CD4-positive, alpha-beta T cell treated with Interleukin-1 beta for 1 hour (primary cell): ENCODE data around the gene CTNNA2.

Experiments used
- DNase-seq, 2 donors: peaks; one replicate each; pipeline ENCODE4 v3.0.0-alpha.2; 2020 to 2022

The CTNNA2 gene

GRCh38 chr2:79619442-79619841 lies 106.6 kb downstream of the CTNNA2 start:
- DNase-seq: no peak

DNA sequence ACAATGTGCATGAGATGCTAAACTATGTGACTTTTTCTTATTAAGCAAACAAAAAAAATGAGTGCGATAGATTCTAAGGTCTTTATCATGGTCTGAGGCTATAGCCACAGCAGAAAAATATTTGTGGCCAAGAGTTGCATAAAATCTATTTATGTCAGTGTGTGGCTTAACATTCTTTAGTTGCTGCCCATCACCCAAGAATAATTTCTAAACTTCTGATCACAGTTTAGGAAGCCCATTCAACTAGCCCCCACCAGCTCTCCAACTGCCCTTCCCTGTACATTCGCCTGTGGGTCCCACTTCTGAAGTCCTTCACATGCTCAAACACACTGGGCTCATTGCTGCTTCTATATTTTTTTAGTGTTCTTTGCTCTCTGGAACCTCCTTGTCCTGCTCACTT lies 107.1 kb downstream of the CTNNA2 start:
- DNase-seq: no peak

- DNase-seq: no peak
These were observed 107.8 kb downstream of the CTNNA2 start for GRCh38 chr2:79620679-79621078.

GRCh38 chr2:79621252-79621651 lies 108.4 kb downstream of the CTNNA2 start:
- DNase-seq: no peak

DNA sequence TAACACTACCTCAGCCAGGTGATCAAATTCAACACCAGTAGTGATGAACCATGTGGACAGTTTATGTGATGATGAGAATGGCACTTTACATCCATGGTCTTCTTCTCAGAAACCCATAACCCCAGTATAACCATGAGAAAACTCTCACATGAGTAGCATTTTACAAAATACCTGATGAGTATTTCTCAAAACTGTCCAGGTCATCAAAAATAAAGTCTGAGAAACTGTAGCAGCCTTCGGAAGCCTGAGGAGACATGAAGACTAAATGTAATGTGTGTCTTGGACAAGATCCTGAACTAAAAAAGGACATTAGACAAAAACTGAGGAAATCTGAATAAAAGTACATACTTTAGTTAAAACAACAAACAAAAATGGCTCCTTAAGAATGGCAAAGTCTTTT lies 108.9 kb downstream of the CTNNA2 start:
- no peak for DNase-seq

DNA sequence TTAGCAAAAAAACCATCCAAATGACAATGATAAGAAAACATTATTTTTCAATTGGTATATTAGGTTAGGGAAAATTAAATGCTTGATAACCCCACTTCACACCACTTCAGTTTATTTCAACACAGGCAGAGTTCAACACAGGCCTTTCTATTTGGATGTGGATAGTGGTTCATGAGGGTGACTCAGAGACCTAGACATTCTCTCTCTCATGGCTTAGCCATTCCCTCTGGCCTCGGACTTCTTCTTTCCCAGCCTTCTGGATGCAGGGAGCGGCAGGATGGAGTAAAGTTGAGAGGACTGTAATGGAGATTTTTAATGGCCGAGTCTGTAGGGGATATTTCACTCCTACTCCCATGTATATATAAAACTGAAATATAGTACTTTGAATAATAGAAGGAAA lies 109.7 kb downstream of the CTNNA2 start:
- no peak for DNase-seq

DNA sequence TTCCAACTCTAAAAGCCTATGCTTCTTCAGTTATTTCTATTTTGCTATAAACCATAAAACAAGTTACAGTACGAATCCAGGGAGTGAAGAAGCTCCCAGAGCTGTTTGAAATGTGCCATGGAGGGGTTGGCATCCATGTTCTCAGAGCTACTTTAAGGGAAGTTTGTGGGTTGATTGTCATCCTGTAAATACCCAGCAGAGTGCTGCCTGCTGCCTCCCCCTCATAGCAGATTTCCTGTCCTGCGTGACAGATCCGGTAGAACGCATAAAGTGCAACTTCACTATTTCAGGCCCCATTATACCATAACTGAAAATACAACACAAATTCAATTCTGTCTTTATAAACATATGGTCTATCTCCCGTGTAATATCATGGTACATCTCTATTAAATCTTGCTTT lies 114.4 kb downstream of the CTNNA2 start:
- no peak for DNase-seq

GRCh38 chr2:79630060-79630459 lies 117.2 kb downstream of the CTNNA2 start:
- DNase-seq: no peak

DNA sequence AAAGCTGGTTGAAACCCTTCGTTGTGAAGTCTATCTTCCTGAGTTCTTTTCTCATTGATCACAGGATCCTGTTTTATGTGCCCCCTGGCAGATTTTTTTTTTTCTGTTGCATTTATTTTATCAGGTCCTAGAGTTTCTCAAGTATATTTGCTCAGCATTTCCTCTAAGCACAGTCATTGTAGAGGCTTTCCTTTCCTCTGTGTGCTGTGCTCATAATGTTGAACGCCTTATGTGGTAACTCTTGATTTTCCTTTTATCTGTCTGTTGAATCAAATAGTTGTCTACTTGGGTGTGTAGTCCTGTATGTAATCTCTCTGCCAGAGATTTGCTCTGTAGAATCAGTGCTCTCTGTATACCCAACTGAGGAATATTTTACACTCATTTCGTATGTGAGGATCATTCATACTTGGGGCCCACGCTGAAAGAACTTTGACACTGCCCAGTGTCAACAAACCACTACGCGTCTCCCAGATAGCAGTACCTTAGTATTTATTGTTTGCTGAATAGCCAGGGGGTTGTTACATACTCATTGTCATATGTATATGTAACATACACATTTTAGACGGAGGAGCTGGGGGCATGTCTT lies 118.2 kb downstream of the CTNNA2 start:
- DNase-seq: no peak

DNA sequence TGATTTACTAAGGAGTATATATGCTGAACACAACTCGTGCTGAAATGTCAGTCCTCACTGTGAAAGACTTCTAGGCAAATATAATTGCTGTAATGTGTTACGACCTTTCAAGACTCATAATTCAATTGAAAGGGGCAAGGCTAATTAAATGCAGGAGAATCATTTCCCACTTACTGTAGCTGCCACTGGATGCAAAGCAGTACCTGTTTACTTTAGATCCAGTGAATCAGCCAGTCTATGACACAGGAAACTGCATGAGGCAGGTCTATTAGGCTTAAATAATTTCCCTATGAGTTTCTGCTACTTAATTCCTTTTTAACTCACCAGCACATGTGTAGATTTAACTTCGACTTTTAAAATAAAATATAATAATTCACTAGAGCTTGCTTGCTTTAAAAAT lies 125.6 kb downstream of the CTNNA2 start:
- no peak for DNase-seq

GRCh38 chr2:79638954-79639353 lies 126.1 kb downstream of the CTNNA2 start:
- no peak for DNase-seq

- no peak for DNase-seq
These were observed 127.2 kb downstream of the CTNNA2 start for GRCh38 chr2:79640001-79640400.

DNA sequence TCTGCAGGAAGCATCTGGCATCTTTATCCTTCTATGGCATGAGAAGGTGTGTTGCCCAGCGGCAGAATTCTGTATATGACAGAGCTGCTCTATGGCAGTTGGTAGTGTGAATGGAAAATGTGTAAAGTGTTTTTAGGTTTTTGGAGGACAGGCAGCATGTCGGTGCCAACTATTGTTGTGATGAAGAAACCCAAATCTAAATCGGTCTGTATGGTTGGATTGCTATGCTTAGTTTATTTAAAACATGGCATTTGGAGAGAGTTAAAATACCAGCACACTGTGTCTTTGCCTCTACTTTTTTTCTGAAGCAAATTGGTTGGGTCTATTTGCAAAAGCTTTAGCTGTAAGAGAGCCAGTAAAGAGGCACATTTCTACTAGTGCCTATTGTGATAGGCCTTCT lies 136.7 kb downstream of the CTNNA2 start:
- DNase-seq: no peak

GRCh38 chr2:79660557-79660956 lies 147.7 kb downstream of the CTNNA2 start:
- DNase-seq: no peak

- DNase-seq: no peak
These were observed 152.2 kb downstream of the CTNNA2 start for GRCh38 chr2:79665091-79665490.

DNA sequence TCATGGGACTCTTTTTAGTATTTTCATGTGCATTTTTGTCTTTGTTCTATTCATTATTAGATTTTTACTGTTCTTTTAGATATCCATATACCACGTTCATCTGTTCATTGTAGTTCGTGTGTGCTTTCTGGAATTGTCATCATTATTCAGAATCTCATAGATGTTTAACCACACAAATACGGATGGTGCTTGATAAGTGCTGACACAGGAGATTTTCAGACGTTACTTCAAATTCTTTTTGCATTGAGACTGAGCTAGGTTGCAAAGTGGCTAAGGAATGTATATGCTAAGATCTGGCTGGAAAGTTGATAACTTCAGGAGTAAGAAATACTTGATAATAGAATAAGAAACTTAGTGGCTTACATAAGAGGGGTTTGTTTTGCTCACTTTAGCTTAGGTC lies 153.6 kb downstream of the CTNNA2 start:
- DNase-seq: no peak

DNA sequence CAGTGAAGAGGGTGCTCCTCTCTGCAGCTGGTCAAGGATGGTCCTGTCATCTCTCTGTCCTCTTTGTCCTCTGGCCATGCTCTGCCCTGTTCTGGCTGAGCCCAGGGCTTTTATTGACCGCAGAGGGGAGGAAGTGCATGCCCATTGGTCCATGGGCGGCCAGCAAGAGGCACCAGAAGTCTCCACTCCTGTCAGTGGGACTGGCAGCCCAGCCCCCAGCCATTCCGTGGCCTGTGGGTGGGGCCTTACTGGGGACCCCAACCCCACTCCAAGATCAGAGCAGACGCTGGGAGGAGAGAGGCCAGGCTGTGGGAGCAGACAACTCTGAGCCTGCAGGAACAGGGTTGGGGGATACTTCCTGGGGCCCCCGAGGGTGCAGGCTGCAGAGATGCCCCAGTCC lies 156.9 kb downstream of the CTNNA2 start:
- DNase-seq: no peak

GRCh38 chr2:79670198-79670597 lies 157.3 kb downstream of the CTNNA2 start:
- no peak for DNase-seq

DNA sequence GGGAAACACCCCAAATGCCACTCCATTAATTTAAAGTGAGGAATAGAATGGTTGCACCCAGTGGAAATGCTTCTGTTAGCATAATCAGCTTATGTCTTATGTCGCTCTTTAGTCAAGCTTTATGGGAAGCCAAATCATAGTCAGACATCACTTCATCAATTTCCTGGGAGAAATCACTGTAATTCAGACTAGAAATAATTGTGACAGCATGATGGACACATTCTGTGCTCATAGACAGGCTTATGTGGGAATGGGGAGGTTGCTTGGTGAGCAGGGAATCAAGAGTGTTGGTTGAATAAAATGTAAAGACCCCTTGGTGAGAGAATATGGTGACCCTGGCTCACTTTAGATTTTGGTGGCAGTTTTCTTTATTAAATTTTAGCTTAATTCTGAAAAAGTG lies 174.0 kb downstream of the CTNNA2 start:
- DNase-seq: no peak

DNA sequence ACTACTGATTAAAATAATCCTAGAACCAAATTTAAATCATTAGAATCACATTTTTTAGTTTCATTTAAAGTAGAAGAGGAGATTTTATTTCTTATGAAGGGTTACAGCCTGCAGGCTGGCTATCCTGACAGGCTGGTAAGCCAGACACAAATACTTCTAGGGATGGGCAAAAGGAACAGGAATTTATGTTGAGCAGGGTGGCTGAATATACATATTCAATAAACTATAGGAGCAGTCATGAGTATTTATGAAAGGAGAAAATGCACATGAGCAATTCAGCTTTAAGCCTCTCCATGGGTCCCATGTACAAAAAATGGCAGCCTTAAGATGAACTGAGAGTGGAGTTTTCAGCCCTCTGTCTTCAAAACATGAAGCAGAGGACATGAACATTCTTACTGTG lies 182.4 kb downstream of the CTNNA2 start:
- DNase-seq: no peak

DNA sequence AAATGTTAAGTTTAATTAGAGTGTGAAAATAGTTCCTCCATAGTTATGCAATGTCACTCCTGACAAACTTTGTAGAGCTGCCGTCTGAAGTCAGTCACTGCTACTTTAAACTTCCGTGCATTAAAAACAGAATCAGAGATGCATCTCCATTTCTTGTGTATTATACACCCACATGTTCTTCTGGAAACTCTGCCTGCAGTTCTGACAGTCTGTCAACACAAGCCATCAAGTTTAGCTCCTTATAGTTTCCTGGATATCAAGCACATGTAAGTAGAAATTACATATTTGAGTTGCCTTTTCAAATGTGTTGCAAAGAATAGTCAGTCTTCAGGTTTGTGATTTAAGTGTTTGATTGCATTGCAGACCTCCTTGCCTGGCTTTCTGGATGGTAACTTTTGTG lies 184.3 kb downstream of the CTNNA2 start:
- DNase-seq: no peak

DNA sequence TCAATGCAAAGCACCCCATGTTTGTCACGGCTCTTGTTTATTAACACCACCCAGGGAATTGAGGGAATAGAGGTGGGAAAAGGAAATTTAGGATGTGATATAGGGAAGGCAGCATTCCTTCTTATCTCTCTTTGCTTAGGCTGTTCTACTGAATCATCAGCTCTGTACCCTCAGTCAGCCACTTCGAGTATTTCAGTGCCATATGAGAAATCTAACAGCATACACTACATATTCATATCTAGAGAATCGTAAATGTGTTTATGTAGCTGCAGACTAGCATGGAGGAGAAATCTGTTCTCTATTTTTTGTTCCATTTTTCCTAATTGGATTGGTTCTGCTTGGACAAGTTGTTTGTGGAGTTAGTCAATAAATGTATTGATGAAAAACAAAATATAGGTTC lies 187.8 kb downstream of the CTNNA2 start:
- DNase-seq: no peak

DNA sequence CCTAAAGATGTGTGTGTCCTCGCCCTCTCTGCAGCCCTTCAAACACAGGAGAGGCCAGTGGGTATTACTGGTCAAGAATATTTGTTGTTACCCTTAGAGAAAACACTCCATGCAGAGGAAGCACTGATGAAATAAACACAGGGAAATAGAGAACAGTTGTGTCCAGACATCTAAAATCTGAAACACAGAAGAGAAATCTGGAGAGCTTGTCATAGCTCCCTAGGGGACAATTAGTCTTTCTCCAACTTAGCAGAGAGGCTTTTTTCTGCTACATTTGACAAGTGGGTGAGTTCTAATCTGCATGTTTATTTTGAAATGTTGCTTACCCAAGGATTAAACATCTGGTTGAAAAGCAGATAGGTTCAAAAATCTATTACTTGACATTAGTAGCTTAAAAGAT lies 190.1 kb downstream of the CTNNA2 start:
- no peak for DNase-seq

DNA sequence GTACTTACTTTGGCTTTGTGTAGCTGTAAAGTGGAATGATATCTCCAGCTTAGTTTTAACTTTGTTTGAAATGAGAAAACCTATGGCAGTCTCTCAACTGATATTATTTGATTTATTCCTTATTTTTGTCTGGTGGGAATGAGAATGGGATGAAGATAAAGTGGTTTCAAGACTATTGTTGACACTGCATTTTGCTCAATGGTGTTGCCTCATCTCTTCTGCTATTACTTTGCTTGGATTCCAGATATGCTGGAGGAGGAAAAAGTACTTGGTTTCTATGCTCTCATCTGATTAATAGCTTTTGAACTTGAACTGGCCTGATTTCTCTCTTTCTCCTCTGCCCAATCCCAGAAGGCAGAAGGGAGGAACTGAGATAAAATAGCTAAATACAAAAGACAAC lies 198.2 kb downstream of the CTNNA2 start:
- DNase-seq: no peak

GRCh38 chr2:79713131-79713785 lies 200.4 kb downstream of the CTNNA2 start:
- DNase-seq: no peak
